B cell (primary cell): ENCODE results near the gene ICAM3. TPM values are rescaled to one million over a fixed set of nuclear protein-coding genes. Genes with fewer than 3 reads are reported as not detected.

Experiments used
- ATAC-seq: fragments of 200-7000 bp; cut with Tn5 transposase; one replicate; pipeline ENCODE4 v1.10.0; 2021; ENCODE audit warnings: low read depth, mild to moderate bottlenecking, moderate number of reproducible peaks, moderate library complexity
- CTCF ChIA-PET: fragments of 350-600 bp; sonication (Branson Sonifier 250); formaldehyde crosslinking; loops from one replicate; lab custom pipeline; 2021; ENCODE audit warnings: antibody characterized with exemption, inconsistent platforms; lab: Charles Lee
- POLR2A ChIA-PET: fragments of 350-600 bp; sonication (Branson Sonifier 250); formaldehyde crosslinking; loops from one replicate; lab custom pipeline; 2021; ENCODE audit warnings: antibody characterized with exemption; lab: Charles Lee
- DNase-seq: peaks from one replicate; pipeline ENCODE4 v3.0.0; 2013
- H2AFZ ChIP-seq: 2 replicates; pipeline ENCODE4 v1.6.1; 2012; ENCODE audit warnings: mild to moderate bottlenecking, low read depth, low read length; ENCODE audit not compliant: insufficient read depth, poor library complexity, severe bottlenecking
- H3K27ac ChIP-seq, 2 donors: 1 replicate in 1 of 2; 2 replicates in 1 of 2; pipeline ENCODE4 v1.5.1; 2012 to 2013; ENCODE audit warnings: low read length in 2 of 2, mild to moderate bottlenecking in 2 of 2, moderate library complexity in 1 of 2
- H3K27me3 ChIP-seq, 4 experiments: fragments of 200-600 bp in 1 of 4; sonication (generic) in 1 of 4; replicated peaks in 1 of 4; 1 replicate in 2 of 4; 2 replicates in 2 of 4; pipeline versions ENCODE4 v1.6.1 to v1.7.0; 2013 to 2016; ENCODE audit warnings: low read length in 3 of 4, mild to moderate bottlenecking in 2 of 4, mixed read lengths in 1 of 4, moderate library complexity in 1 of 4; ENCODE audit not compliant: insufficient read depth in 4 of 4, control insufficient read depth in 3 of 4; ENCODE audit errors: control extremely low read depth in 1 of 4
- H3K36me3 ChIP-seq, 2 experiments: replicated peaks in 1 of 2; 1 replicate in 1 of 2; 2 replicates in 1 of 2; pipeline versions ENCODE4 v1.6.1 to v1.7.1; 2013; ENCODE audit warnings: low read length in 1 of 2; ENCODE audit not compliant: insufficient read depth in 2 of 2, control insufficient read depth in 1 of 2; ENCODE audit errors: control extremely low read depth in 1 of 2, extremely low read depth in 1 of 2
- H3K4me1 ChIP-seq, 2 donors: fragments of 200-600 bp in 1 of 2; sonication (generic) in 1 of 2; 1 replicate in 1 of 2; 2 replicates in 1 of 2; pipeline versions ENCODE4 v1.5.1 to v1.6.1; 2013 to 2017; ENCODE audit warnings: low read length in 2 of 2; ENCODE audit not compliant: control insufficient read depth in 2 of 2, insufficient read depth in 2 of 2
- H3K4me2 ChIP-seq: replicated peaks from 2 replicates; pipeline ENCODE3; 2012; ENCODE audit warnings: mild to moderate bottlenecking, low read depth, low read length; ENCODE audit not compliant: poor library complexity, severe bottlenecking
- H3K4me3 ChIP-seq, 5 experiments: fragments of 200-600 bp in 1 of 5; sonication (generic) in 1 of 5; 1 replicate in 3 of 5; 2 replicates in 2 of 5; pipeline versions ENCODE4 v1.5.1 to v1.7.0; 2011 to 2016; ENCODE audit warnings: low read length in 4 of 5, mild to moderate bottlenecking in 4 of 5, low read depth in 2 of 5, control low read depth in 1 of 5, moderate library complexity in 1 of 5; ENCODE audit not compliant: insufficient read depth in 1 of 5; ENCODE audit errors: control extremely low read depth in 1 of 5, extremely low read depth in 1 of 5
- H3K79me2 ChIP-seq: fragments of 200-600 bp; sonication (generic); one replicate; pipeline ENCODE4 v1.6.0; 2016; ENCODE audit warnings: low read length; ENCODE audit not compliant: control insufficient read depth, insufficient read depth
- H3K9ac ChIP-seq: fragments of 200-600 bp; sonication (generic); 2 replicates; pipeline ENCODE4 v1.6.1; 2017; ENCODE audit warnings: mild to moderate bottlenecking, low read length, moderate library complexity
- H3K9me3 ChIP-seq, 3 donors: one replicate each; pipeline versions ENCODE4 v1.6.1 to v1.7.1; 2013; ENCODE audit warnings: low read length in 2 of 3; ENCODE audit not compliant: control insufficient read depth in 2 of 3, insufficient read depth in 1 of 3; ENCODE audit errors: control extremely low read depth in 1 of 3
- H4K20me1 ChIP-seq: 2 replicates; pipeline ENCODE4 v1.6.0; 2012; ENCODE audit warnings: mild to moderate bottlenecking, low read length; ENCODE audit not compliant: insufficient read depth, control insufficient read depth, poor library complexity, severe bottlenecking
- H3K27ac Mint-ChIP-seq: one replicate; pipeline ENCODE4 v1.8.0; 2021; ENCODE audit warnings: mixed read lengths
- H3K27me3 Mint-ChIP-seq: one replicate; pipeline ENCODE4 v1.8.0; 2021; ENCODE audit warnings: mixed read lengths
- H3K4me1 Mint-ChIP-seq: one replicate; pipeline ENCODE4 v1.8.0; 2021; ENCODE audit warnings: mixed read lengths
- H3K4me3 Mint-ChIP-seq: one replicate; pipeline ENCODE4 v1.8.0; 2021; ENCODE audit warnings: mixed read lengths
- H3K9me3 Mint-ChIP-seq: one replicate; pipeline ENCODE4 v1.8.0; 2022; ENCODE audit warnings: mixed read lengths; ENCODE audit not compliant: insufficient read depth
- CTCF ChIP-seq: fragments of 200-600 bp; IDR thresholded peaks from one replicate; pipeline ENCODE4 v1.8.0; 2022; ENCODE audit warnings: antibody characterized with exemption, mild to moderate bottlenecking
- EZH2 ChIP-seq: IDR thresholded peaks from 2 replicates; pipeline ENCODE4 v1.6.1; 2012; ENCODE audit warnings: borderline replicate concordance, low read depth, mild to moderate bottlenecking, moderate library complexity, low read length; ENCODE audit not compliant: insufficient read depth, poor library complexity, severe bottlenecking
- WGBS: methylation state at CpG from one replicate; pipeline ENCODE4 v1.1.5; 2013; ENCODE audit warnings: missing lambda C conversion rate; ENCODE audit not compliant: insufficient coverage; 5-methylcytosine and 5-hydroxymethylcytosine counted together
- intact Hi-C: fragments of 100-400 bp; cut with micrococcal nuclease; formaldehyde crosslinking; loops from one replicate; pipeline ENCODE4 v1.10.0; 2022
- polyA plus RNA-seq: library from polyadenylated mRNA; depleted of rRNA; stranded (reverse); fragments of >200 nt; gene quantifications from 2 replicates; pipeline ENCODE4 v1.2.3, GENCODE V29; 2012
- total RNA-seq, 2 donors: library from RNA; stranded (reverse); fragments of 120-200 nt in 1 of 2; gene quantifications; 1 replicate in 1 of 2; 2 replicates in 1 of 2; pipeline versions ENCODE4 v1.2.3 to v1.2.4, GENCODE V29; 2013 to 2022

ICAM3 gene
- total and polyA plus RNA-seq, 2 donors (not counting 1 experiment from before 2014, with no cell fraction given): 119 to 223 TPM

- 2% methylated on average over 30 of the region's 30 CpGs for WGBS
- Histone ChIP-seq H3K4me2 (peak overlapping the region; percentile 96), H3K4me1 (peaks cover 92 to 95% of the 10 kb centered on the region in 2 donors), H2AFZ (peak overlapping the region; percentile 66), H3K79me2 (no peaks in the 10 kb centered on the region), H3K36me3 (peaks cover 1 to 8% of the 10 kb centered on the region in 2 experiments), H3K9me3 (peaks cover 0 to 69% (median 0%) of the 10 kb centered on the region in 3 donors), H3K27me3 (peaks cover 0 to 86% (median 60%) of the 10 kb centered on the region in 4 experiments), H3K27ac (no peak overlapping the region), H4K20me1 (peaks cover 29% of the 10 kb centered on the region), H3K4me3 (peak overlapping the region in 4 of 5 experiments; percentile 38 to 63 (median 46)), H3K9ac (peak overlapping the region; percentile 64)
- DNase-seq: peak; percentile 60
- Mint-ChIP-seq H3K27ac (peak overlapping the region; percentile 65), H3K9me3 (no peaks in the 10 kb centered on the region), H3K4me3 (peak overlapping the region; percentile 87), H3K27me3 (peaks cover 41% of the 10 kb centered on the region), H3K4me1 (peaks cover 79% of the 10 kb centered on the region)
- ChIA-PET POLR2A (interaction anchor here (1.1 to 5.4 kb wide), 2 partner anchors 10 to 20 kb away, joined by 3 to 27 read pairs; partner anchors contain the start of gene ICAM1), CTCF (interaction anchor here (1.2 to 8.5 kb wide), 5 partner anchors 19 to 122 kb away, joined by 3 to 116 read pairs (median 6); partner anchors contain the start of gene ICAM1)
- TF ChIP-seq CTCF: no peak
- peak; percentile 31 for TF ChIP-seq EZH2
- no peak for ATAC-seq
- intact Hi-C loops: no loop called here
Measured at GRCh38 chr19:10290357-10290875, 49.0 kb downstream of the ICAM3 start.

- TF ChIP-seq CTCF (no peak), EZH2 (no peak)
- Histone ChIP-seq H3K9me3 (peaks cover 0 to 65% (median 0%) of the 10 kb centered on the region in 3 donors), H3K4me2 (peak within 1 kb of the TSS; percentile 96), H3K27me3 (peaks cover 0 to 81% (median 57%) of the 10 kb centered on the region in 4 experiments), H3K27ac (no peak within 1 kb of the TSS), H3K79me2 (no peaks in the 10 kb centered on the region), H3K9ac (peak within 1 kb of the TSS; percentile 64), H3K36me3 (peaks cover 2 to 13% of the 10 kb centered on the region in 2 experiments), H3K4me1 (peaks cover 87 to 90% of the 10 kb centered on the region in 2 donors), H3K4me3 (peak within 1 kb of the TSS in 4 of 5 experiments; percentile 38 to 63 (median 46)), H4K20me1 (peaks cover 29% of the 10 kb centered on the region), H2AFZ (peak within 1 kb of the TSS; percentile 66)
- DNase-seq (no peak), ATAC-seq (peak; percentile 8)
- 1% methylated on average over 37 of the region's 45 CpGs for WGBS
- H3K27me3 Mint-ChIP-seq: peaks cover 40% of the 10 kb centered on the region
- H3K27ac Mint-ChIP-seq: peak within 1 kb of the TSS; percentile 65
- POLR2A ChIA-PET: interaction anchor here (0.6 to 5.4 kb wide), 5 partner anchors 10 to 57 kb away, joined by 3 to 27 read pairs (median 3); partner anchors contain the start of gene ICAM1
- H3K4me3 Mint-ChIP-seq: peak within 1 kb of the TSS; percentile 87
- CTCF ChIA-PET: interaction anchor here (0.6 to 8.5 kb wide), 8 partner anchors 18 to 1148 kb away, joined by 3 to 116 read pairs (median 4); partner anchors contain the start of gene ICAM1
- H3K9me3 Mint-ChIP-seq: no peaks in the 10 kb centered on the region
- intact Hi-C loops: no loop called here
- H3K4me1 Mint-ChIP-seq: peaks cover 74% of the 10 kb centered on the region
Measured at GRCh38 chr19:10289836-10290356, 49.5 kb downstream of the ICAM3 start, which contains the start of gene ICAM5. ICAM5 (plus strand) TSS chr19:10289952; CDS start chr19:10290044, 92 bp downstream.
